Prostate gland (tissue), 2 donors: Measurements from ENCODE around the gene KLHDC4.

ENCODE experiments used
- POLR2A ChIP-seq: fragments of 450-650 bp; IDR thresholded peaks from one replicate; pipeline ENCODE4 v1.6.1; 2016; ENCODE audit warnings: antibody characterized with exemption, mild to moderate bottlenecking
- TF ChIP-seq, protein P1 (sequence below), 4 experiments: fragments of 200-600 bp in 2 of 4; fragments of 450-650 bp in 2 of 4; sonication (generic) in 2 of 4; IDR thresholded peaks; 1 replicate in 3 of 4; 2 replicates in 1 of 4; pipeline ENCODE4 v1.5.1; 2016 to 2019; ENCODE audit warnings: antibody characterized with exemption in 4 of 4, mild to moderate bottlenecking in 2 of 4, moderate library complexity in 2 of 4

GRCh38 chr16:87667946-87668345, 97.8 kb downstream of the KLHDC4 start:
- no peak for TF ChIP-seq POLR2A
- TF ChIP-seq, protein P1, sequence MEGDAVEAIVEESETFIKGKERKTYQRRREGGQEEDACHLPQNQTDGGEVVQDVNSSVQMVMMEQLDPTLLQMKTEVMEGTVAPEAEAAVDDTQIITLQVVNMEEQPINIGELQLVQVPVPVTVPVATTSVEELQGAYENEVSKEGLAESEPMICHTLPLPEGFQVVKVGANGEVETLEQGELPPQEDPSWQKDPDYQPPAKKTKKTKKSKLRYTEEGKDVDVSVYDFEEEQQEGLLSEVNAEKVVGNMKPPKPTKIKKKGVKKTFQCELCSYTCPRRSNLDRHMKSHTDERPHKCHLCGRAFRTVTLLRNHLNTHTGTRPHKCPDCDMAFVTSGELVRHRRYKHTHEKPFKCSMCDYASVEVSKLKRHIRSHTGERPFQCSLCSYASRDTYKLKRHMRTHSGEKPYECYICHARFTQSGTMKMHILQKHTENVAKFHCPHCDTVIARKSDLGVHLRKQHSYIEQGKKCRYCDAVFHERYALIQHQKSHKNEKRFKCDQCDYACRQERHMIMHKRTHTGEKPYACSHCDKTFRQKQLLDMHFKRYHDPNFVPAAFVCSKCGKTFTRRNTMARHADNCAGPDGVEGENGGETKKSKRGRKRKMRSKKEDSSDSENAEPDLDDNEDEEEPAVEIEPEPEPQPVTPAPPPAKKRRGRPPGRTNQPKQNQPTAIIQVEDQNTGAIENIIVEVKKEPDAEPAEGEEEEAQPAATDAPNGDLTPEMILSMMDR (IDR thresholded peaks at IDR 0.05): no peak
